Activated CD8-positive, alpha-beta T cell treated with anti-CD3 and anti-CD28 coated beads for 36 hours (primary cell): ENCODE measurements around the gene RPL10. TPM values are rescaled to one million over a fixed set of nuclear protein-coding genes. Genes with fewer than 3 reads are reported as not detected.

Experiments
- ATAC-seq: fragments of 200-7000 bp; cut with Tn5 transposase; one replicate; pipeline ENCODE4 v1.10.0; 2021; ENCODE audit warnings: mild to moderate bottlenecking, moderate library complexity
- CTCF ChIA-PET: fragments of 350-600 bp; sonication (Branson Sonifier 250); formaldehyde crosslinking; loops from one replicate; lab custom pipeline; 2021; ENCODE audit warnings: antibody characterized with exemption; lab: Charles Lee
- POLR2A ChIA-PET: fragments of 350-600 bp; sonication (Branson Sonifier 250); formaldehyde crosslinking; loops from one replicate; lab custom pipeline; 2021; ENCODE audit warnings: antibody characterized with exemption; lab: Charles Lee
- DNase-seq: peaks from one replicate; pipeline ENCODE4 v3.0.0-alpha.2; 2020
- H3K27ac Mint-ChIP-seq: one replicate; pipeline ENCODE4 v1.8.0; 2021; ENCODE audit warnings: mild to moderate bottlenecking, mixed read lengths
- H3K27me3 Mint-ChIP-seq: one replicate; pipeline ENCODE4 v1.8.0; 2021; ENCODE audit warnings: mixed read lengths
- H3K36me3 Mint-ChIP-seq: one replicate; pipeline ENCODE4 v1.8.0; 2021; ENCODE audit warnings: low read depth, mixed read lengths
- H3K4me1 Mint-ChIP-seq: one replicate; pipeline ENCODE4 v1.8.0; 2021; ENCODE audit warnings: low read depth, mixed read lengths
- H3K4me3 Mint-ChIP-seq: one replicate; pipeline ENCODE4 v1.8.0; 2021; ENCODE audit warnings: mild to moderate bottlenecking, moderate library complexity, mixed read lengths
- H3K9me3 Mint-ChIP-seq: one replicate; pipeline ENCODE4 v1.8.0; 2021; ENCODE audit warnings: mixed read lengths
- intact Hi-C: fragments of 100-400 bp; cut with micrococcal nuclease; formaldehyde crosslinking; loops from one replicate; pipeline ENCODE4 v1.10.0; 2022
- total RNA-seq, 2 experiments: library from RNA; stranded (reverse); gene quantifications; one replicate each; pipeline ENCODE4 v1.2.3, GENCODE V29; 2021
- TF ChIP-seq, protein P1 (sequence below): fragments of 200-600 bp; IDR thresholded peaks from one replicate; pipeline ENCODE4 v1.8.0; 2022; ENCODE audit warnings: antibody characterized with exemption, mild to moderate bottlenecking

RPL10 gene
- total RNA-seq, 2 experiments from 2014 or later: 3,574 to 3,675 TPM

DNA sequence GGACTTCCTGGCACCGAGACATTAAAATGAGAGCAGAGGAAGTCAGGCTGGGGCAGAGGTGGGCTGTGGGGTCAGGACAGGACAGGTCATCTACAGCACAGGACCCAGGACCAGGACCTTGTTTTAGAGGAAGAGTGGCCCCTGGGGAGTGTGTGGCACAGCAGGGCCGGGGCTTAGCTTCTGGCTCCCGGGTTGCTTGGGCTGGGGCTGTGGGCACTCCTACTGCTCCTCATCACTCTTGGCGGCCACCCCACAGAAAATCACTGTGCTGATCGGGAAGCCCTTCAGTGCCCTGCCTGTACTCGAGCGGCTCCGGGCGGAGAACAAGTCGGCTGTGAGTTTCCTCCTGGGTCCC is 22.2 kb downstream of the RPL10 start:
- intact Hi-C loops: no loop called here
- CTCF ChIA-PET: no interaction called here
- ATAC-seq: no peak
- no peaks in the 10 kb centered on the region for H3K27me3 Mint-ChIP-seq
- H3K27ac Mint-ChIP-seq: no peak overlapping the region
- POLR2A ChIA-PET: interaction anchor here (1.6 kb wide), 1 partner anchor 9 kb away, joined by 8 read pairs; the partner anchor contains the start of gene TAFAZZIN
- H3K36me3 Mint-ChIP-seq: peaks cover 2% of the 10 kb centered on the region
- H3K4me1 Mint-ChIP-seq: peaks cover 6% of the 10 kb centered on the region
- no peak for DNase-seq
- H3K4me3 Mint-ChIP-seq: no peak overlapping the region
- TF ChIP-seq, protein P1, sequence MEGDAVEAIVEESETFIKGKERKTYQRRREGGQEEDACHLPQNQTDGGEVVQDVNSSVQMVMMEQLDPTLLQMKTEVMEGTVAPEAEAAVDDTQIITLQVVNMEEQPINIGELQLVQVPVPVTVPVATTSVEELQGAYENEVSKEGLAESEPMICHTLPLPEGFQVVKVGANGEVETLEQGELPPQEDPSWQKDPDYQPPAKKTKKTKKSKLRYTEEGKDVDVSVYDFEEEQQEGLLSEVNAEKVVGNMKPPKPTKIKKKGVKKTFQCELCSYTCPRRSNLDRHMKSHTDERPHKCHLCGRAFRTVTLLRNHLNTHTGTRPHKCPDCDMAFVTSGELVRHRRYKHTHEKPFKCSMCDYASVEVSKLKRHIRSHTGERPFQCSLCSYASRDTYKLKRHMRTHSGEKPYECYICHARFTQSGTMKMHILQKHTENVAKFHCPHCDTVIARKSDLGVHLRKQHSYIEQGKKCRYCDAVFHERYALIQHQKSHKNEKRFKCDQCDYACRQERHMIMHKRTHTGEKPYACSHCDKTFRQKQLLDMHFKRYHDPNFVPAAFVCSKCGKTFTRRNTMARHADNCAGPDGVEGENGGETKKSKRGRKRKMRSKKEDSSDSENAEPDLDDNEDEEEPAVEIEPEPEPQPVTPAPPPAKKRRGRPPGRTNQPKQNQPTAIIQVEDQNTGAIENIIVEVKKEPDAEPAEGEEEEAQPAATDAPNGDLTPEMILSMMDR: no peak
- no peaks in the 10 kb centered on the region for H3K9me3 Mint-ChIP-seq

DNA sequence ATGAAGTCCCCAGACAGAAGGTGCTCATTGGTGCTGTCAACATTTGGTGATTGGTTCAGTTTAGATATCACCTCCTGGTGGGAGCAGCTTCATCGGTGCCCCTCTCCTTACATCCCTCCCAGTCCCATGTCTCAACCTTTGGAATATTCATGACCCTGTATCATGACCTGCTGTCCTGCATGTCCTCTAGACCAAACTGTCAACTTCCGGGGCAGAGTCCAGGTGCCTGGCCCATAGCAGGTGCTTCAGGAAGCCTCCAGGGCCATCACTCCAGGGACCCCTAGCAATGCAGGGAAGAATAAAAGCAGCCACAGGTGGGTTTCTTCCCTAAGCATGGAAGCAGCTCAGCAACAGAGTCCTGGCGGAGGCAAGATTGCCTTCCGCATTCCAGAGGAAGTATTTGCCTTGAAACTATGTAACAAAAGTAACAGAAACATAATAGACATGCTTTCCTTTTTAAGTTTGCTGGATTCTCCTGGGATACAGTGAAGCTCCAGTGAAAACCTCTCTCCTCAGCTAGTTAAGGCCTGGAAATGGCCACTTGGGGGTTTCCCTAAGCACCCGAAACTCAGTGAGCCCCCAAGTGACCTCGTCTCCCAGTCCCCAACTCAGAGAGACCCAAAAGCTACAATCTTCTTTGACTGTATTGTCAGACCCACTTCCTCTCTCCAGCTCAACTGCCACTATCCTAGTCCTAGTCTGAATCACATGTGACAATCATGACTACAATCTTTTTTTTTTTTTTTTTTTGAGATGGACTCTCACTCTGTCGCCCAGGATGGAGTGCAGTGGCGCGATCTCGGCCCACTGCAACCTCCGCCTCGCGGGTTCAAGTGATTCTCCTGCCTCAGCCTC is 29.0 kb downstream of the RPL10 start:
- Mint-ChIP-seq H3K9me3 (no peaks in the 10 kb centered on the region), H3K4me1 (peaks cover 19% of the 10 kb centered on the region), H3K36me3 (peaks cover 2% of the 10 kb centered on the region), H3K27ac (no peak overlapping the region), H3K4me3 (peak overlapping the region; percentile 75), H3K27me3 (no peaks in the 10 kb centered on the region)
- no peak for DNase-seq
- ChIA-PET POLR2A (interaction anchor here (0.8 to 2.2 kb wide), 2 partner anchors 28 to 29 kb away, joined by 3 to 11 read pairs; partner anchors contain the start of gene RPL10), CTCF (no interaction called here)
- no peak for ATAC-seq
- TF ChIP-seq, protein P1: no peak
- intact Hi-C loops: no loop called here

DNA sequence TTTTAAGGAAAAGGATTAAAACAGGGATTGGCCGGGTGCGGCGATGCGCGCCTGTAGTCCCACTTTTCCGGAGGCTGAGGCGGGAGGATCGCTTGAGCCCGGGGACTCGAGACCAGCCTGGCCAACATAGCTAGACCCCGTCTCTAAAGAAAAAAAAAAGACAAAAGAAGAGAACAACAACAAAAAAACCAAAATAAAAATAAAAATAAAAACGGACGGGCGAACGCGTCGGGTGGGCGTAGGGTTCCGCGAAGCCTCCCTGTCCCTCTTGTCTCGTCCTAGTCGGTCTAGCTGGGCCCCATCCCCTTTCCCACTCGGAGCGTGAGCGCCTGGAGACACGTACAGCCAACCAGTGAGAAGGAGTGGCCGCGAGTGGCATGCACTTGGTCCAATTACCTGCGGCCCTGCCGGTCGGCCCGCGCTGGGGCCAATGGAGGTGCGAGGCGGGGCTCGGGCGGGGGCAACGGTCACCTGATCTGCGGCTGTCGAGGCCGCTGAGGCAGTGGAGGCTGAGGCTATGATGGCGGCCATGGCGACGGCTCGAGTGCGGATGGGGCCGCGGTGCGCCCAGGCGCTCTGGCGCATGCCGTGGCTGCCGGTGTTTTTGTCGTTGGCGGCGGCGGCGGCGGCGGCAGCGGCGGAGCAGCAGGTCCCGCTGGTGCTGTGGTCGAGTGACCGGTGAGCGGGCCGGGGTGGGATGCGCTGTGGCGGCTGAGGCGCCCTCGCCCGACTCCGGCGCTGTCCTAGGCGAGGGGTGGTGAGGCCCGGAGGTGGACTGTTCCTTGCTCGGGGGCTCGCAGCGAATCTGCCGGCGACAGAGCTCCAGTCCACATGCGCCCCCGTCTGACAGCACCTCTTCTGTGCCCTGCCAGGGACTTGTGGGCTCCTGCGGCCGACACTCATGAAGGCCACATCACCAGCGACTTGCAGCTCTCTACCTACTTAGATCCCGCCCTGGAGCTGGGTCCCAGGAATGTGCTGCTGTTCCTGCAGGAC is 30.3 kb downstream of the RPL10 start, which contains the start of gene ATP6AP1:
TSS of gene ATP6AP1 (plus strand) at position 502 of the 996 bp plus-strand sequence. CDS start at position 518, 16 bp downstream.
- POLR2A ChIA-PET: interaction anchor here (0.7 to 2.2 kb wide), 4 partner anchors 30 to 114 kb away, joined by 3 to 11 read pairs (median 4); partner anchors contain the start of genes RPL10 and SLC10A3

DNA sequence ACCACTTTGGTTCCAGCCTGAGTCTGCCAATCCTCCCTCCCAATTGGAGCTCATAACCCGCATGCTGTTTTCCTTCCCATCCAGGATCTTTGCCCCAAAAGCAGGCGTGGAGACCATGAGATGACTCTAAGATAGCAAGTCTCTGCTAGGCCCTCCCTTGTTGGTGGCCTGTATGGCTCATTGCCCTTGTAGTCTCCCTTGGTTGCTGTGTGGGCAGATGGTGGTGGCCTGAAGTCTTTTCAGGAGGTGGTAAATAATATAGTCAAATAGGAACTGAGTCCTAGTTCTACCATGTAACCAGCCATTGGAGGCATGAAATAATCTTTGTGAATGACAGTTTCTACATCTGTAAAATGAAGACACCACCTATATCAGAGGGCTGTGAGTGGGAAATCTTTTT is 31.5 kb downstream of the RPL10 start:
- DNase-seq: peak; percentile 31
- intact Hi-C loops: no loop called here

More for the DNA sequence above, 30.3 kb downstream of the RPL10 start, which contains the start of gene ATP6AP1:
- Mint-ChIP-seq H3K27me3 (no peaks in the 10 kb centered on the region), H3K36me3 (peaks cover 4% of the 10 kb centered on the region), H3K9me3 (no peaks in the 10 kb centered on the region), H3K27ac (peak within 1 kb of the TSS; percentile 69), H3K4me1 (peaks cover 19% of the 10 kb centered on the region), H3K4me3 (peak within 1 kb of the TSS; percentile 75)
- DNase-seq (peak; percentile 92), ATAC-seq (peak; percentile 99)
- CTCF ChIA-PET: no interaction called here
- TF ChIP-seq, protein P1: no peak
- intact Hi-C loops: no loop called here

More for the DNA sequence above, 31.5 kb downstream of the RPL10 start:
- H3K27ac Mint-ChIP-seq: peak overlapping the region; percentile 57
- no peak for ATAC-seq
- H3K4me1 Mint-ChIP-seq: peaks cover 19% of the 10 kb centered on the region
- H3K36me3 Mint-ChIP-seq: peaks cover 4% of the 10 kb centered on the region
- ChIA-PET POLR2A (interaction anchor here (0.7 to 2.2 kb wide), 4 partner anchors 29 to 60 kb away, joined by 3 to 11 read pairs (median 4); partner anchors contain the start of genes RPL10 and SLC10A3), CTCF (no interaction called here)
- H3K27me3 Mint-ChIP-seq: no peaks in the 10 kb centered on the region
- TF ChIP-seq, protein P1: no peak
- H3K4me3 Mint-ChIP-seq: peak overlapping the region; percentile 75
- no peaks in the 10 kb centered on the region for H3K9me3 Mint-ChIP-seq
